Fibroblast of lung (primary cell): Measurements from ENCODE around the gene TNNI3.

ENCODE experiments used
- EZH2 ChIP-seq: IDR thresholded peaks from 2 replicates; pipeline ENCODE4 v1.5.1; 2012; ENCODE audit warnings: low read length, control low read depth, mild to moderate bottlenecking; ENCODE audit errors: missing control alignments
- TF ChIP-seq, protein P1 (sequence below), 2 donors: IDR thresholded peaks in 1 of 2; conservative IDR thresholded peaks in 1 of 2; 1 replicate in 1 of 2; 2 replicates in 1 of 2; pipeline ENCODE4 v1.5.1; 2011 to 2012; ENCODE audit warnings: low read length in 2 of 2, control low read depth in 1 of 2, inconsistent platforms in 1 of 2, low read depth in 1 of 2, mild to moderate bottlenecking in 1 of 2

DNA sequence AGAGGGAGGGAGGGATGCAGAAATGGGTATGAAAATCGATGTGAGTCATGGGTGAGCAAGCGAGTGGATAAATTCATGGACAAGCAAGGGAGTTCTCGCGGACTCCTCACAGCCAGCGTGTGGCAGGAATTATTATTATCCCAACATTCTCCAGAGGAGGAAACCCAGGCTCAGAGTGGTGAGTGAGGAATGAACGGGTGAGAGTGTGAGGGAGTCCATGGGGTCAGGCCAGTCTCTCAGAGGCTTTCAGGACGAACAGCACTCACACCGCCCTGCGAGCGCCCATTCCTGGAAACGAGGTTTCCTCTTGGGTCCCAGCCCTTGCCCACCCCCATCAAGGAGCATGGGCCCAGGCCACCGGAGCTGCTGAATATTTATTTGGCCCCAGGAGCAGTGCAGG lies 15.2 kb upstream of the TNNI3 start:
- TF ChIP-seq, protein P1, sequence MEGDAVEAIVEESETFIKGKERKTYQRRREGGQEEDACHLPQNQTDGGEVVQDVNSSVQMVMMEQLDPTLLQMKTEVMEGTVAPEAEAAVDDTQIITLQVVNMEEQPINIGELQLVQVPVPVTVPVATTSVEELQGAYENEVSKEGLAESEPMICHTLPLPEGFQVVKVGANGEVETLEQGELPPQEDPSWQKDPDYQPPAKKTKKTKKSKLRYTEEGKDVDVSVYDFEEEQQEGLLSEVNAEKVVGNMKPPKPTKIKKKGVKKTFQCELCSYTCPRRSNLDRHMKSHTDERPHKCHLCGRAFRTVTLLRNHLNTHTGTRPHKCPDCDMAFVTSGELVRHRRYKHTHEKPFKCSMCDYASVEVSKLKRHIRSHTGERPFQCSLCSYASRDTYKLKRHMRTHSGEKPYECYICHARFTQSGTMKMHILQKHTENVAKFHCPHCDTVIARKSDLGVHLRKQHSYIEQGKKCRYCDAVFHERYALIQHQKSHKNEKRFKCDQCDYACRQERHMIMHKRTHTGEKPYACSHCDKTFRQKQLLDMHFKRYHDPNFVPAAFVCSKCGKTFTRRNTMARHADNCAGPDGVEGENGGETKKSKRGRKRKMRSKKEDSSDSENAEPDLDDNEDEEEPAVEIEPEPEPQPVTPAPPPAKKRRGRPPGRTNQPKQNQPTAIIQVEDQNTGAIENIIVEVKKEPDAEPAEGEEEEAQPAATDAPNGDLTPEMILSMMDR (conservative IDR thresholded peaks at IDR 0.05 in 1 of 2, IDR thresholded peaks at IDR 0.05 in 1 of 2; ENCODE audit: low read depth in 1 of 2, low read length in 2 of 2) = peak in 1 of 2 donors; percentile 20
- no peak for TF ChIP-seq EZH2
